GM11168 (cell line): ENCODE results near the gene FARS2.
"Not testable (repeated sequence)": the region's sequence is repeated elsewhere in the genome, so short reads cannot be mapped to it uniquely, and the experiment has no call there.

Experiments
- in situ Hi-C: fragments of 300-500 bp; cut with MboI; formaldehyde crosslinking; loops from one replicate; pipeline ENCODE4 v1.12.0; 2022; ENCODE audit warnings: low sequenced_read_pairs; ENCODE audit not compliant: unreplicated experiment

Gene FARS2

DNA sequence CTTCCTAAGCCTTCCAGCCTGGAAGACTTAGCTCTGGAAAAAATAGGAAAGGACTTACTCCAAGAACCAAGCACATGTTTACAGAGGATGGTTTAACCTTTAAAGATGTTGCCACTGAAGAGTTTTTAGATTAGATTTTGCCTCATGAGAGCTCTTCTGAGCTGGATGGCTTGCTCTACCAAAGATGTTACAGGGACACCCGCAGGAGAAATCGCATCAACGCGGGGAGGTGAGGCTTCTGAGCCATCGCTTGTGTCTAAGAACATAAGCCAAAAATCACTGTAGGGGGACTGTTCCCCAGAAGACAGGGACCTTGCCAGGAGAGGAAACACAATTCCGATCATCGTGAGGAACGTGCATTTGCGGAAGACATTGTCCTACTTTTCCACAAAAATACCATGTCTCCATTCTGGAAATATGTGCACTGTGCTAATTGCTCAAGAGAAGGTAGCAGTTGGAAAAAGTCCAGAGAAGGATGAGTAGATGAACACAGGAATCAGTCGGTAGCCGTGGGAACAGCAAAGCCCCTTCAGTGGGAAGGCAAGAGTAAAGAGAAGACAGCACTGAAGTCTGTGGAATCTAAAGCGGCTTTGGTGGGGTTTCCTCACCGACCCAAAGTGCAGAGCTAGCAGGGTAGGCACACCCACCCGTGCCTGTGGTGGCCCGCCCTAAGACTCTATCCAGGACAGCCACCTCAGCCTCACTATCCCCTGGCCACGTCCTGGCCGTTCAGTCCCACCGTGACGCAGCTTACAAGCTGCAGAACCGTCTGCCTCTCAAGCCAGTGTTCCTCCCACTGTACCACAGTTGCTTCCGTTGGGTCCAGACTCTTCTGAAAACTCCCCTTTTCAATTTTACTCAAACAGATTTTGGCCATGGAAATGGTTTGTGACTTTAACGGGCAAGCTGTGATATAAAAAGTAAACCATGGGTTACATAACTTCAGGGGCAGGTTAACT, 410.6 kb downstream of the FARS2 start:
- in situ Hi-C loops = no loop called here

DNA sequence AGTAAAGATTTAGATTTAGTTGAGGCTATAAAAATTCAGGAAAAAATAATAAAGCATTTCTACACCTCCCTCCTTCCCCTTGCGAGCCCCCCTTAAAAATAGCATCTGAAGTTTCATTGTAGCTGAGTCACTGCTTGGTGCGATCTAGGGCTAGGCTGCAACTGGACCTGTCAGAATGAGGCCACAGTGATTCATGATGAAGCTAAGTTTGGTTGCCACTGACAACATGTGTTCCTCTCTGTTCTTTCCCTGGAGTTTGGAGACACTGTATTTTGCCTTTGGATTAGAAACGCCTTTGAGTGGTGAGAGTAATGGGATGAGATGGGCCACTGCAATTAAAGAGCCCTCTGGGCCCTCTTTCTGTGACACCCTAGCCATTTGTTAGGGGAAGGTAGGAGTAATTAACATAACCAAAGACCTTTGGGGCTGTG, 411.3 kb downstream of the FARS2 start:
- in situ Hi-C loops = no loop called here

DNA sequence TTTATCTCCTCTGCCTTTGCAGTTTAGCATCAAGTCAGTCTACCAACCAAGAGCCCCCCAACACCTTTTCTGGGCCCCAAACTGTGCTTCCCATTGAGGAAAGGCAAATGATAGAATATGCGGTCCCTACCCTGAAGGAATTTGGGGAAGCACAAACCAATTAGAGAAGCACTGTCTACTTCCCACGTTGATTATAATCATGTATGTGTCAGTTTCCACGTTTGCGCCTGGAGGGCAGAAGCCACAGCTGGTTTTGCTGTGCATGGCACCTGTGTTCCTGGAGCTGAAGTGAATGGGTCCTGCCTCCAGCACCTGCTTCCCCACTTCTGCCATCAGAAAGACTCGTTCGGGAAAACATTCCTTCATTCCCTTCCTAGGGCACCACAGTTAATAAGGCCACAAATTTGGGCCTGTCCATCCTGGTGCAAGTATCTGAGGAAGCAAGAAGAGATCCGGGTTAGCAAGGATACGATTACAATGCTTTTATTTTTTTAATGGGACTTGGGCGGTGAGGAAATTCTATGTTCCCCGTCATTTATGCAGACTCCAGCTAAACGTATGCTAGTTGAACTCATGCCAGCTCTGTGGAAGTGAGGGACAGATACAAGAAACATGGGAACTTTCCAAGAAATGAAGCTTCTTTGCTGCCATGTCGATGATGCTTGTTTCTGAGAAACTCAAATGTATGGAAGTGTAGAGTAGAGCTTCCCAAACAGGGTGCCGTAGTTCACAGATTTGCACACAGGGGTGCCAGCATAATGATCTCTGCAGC, 411.9 kb downstream of the FARS2 start:
- in situ Hi-C loops = no loop called here

DNA sequence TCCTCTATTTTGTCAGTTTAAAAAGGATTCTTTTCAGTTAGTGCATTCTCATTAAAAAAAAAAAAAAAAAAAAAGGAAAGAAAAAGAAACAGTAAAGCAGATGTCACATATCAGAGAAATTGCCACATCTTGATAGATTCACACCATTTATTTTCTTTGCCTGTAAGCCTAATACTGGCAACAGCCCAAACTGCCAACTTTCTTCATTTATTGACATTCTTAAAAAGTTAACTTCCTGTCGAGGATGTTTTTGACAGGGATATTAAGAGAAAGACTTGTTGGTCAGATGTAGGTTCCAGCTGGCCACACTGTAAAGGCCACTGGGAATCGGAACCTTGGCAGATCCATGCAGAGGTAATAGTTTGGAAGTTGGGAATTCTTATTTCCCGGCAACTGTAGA, 412.8 kb downstream of the FARS2 start:
- in situ Hi-C loops = no loop called here

DNA sequence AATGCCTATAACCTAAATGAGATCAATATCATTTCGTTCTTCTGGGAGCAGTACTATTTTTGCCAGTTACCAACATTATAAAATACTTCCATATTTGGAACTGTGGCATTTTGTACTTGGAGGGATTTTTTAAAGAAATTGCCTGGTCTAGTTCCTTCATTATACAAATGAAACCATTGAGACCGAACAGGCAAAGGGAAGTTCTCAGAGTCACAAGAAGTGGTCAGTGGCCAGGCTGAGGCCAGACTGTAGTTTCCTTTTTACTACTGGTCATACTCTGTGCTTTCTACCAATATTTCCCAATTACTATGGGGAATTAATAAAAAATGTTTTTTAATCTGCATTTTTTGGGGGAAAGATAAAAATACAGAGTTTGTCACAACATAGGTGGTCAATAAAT, 413.4 kb downstream of the FARS2 start:
- in situ Hi-C loops = no loop called here

DNA sequence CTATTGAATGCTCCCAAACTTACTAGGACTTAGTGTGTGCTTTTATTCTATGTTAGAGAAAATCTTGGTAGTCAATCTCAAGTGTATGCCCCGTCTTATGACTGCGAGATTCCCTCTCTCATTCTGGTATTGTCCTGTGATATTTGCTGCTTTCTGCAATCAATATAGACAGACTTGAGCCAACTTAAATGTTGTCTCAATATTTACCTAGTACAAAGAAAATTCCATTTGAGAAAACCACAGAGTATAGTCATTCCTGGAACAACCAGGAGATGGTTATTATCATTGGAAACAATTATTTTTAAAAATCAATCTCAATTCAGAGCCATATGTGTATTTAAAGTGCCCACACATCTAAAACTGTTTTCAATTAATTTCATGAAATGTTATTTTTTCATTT, 415.4 kb downstream of the FARS2 start:
- in situ Hi-C loops = no loop called here

DNA sequence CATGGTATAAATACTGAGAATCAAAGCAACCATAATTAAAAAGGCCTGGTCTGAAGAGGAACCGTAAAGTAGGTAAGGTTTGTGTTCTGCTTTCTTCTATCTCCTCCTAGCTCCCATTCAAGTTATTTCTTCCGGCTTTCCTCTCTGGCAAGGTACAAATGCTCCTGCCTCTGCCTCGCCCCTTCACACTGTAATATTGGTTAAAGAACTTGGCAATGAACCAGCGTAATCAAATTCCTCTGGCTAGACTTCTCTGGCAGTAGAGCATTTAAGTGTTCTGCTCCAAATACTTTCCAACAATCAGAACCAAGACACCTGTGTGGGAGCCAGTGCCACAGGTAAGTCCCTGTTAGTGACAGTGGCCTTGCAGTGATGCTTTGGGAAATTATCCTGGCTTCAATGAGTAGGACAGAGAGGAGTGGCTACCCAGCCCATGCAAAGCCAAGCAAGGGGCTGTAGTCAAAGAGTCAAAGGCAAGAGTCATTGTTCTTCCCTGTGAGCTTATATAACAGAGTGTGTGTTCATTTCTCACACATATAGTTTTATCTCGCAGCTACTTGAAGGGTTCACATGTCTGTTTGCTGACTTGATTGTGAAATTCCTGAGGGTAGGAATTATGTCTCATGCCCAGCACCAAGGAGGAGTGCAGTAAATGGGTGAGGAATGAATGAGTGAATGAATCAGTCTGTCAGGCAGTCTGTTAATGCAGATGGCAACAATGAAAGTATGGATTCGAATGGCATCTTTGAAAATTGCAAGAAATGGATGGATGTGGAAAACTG, 416.1 kb downstream of the FARS2 start:
- in situ Hi-C loops = no loop called here

DNA sequence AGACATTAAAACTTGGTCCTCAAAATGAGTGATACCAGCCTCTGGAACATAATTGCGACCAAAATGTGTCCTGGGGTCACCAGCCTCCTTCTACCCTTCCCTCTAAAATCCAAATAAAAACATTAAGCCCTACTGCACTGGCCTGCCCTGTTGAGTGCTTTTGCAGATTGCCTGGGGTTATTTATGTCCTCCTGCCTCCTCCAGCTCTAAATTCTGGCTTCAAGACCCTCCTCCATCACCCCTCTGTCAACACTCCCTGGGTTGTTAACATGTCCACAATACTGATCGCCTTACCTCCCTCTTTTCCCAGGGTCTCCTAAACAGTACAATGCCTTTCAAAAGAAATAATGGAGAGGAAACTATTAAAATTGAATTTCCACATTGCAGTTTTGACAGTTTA, 418.0 kb downstream of the FARS2 start:
- in situ Hi-C loops = no loop called here

DNA sequence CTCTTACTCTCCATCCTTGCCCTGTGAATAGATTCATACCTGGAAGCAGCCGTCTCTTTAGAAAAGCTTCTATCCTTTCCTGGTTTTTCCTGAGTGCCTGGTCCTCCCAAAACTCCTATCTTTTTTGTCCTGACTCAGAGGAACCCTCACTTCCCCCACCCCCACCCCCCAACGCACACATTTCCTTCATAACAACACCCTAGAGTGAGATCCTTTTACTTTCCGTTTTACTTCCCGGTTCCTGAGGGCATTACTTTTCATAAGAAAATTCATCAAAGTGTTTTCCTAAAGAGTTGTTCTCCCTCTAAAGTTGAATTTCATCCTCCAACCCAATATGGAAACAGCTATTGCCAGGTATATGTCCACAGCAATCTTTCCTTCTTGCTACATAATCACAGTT, 418.4 kb downstream of the FARS2 start:
- in situ Hi-C loops = no loop called here

DNA sequence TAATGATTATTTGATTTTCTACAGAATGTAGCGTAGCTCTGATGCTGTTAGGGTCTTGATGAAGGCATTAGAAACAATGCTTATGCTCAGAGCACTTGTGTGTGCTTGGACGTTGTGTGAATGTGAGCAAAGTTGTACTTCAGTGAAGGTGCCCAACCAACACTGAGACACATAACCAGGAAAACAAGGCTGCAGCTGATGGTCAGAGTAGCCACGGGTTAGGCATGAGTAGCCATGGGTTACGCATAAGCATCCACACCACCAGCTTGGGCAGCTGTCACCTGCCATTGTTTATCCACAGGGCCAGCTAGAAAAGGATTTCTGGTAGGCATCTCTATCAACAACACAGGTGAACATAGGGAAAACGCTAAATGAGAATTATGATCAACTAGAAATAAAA, 418.8 kb downstream of the FARS2 start:
- in situ Hi-C loops = no loop called here

DNA sequence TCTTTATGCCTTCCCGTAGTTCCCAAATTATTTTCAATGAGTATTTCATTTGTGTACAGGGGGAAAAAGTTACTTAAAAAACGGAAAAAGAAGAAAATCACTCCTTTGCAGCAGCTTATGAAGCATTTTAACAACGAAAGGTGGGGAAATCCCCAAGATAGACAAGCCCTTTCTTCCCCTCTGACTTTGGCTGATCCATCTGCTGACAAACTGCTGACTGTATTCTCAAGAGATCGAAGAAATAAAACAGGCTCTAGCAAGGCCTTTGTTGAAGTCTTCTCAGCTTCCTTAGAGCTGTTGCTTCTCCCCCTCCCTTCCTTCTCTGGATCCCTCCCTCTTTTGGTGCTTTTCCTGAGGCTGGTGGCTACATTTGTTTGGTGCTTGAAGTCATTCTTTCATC, 420.2 kb downstream of the FARS2 start:
- in situ Hi-C loops = no loop called here

DNA sequence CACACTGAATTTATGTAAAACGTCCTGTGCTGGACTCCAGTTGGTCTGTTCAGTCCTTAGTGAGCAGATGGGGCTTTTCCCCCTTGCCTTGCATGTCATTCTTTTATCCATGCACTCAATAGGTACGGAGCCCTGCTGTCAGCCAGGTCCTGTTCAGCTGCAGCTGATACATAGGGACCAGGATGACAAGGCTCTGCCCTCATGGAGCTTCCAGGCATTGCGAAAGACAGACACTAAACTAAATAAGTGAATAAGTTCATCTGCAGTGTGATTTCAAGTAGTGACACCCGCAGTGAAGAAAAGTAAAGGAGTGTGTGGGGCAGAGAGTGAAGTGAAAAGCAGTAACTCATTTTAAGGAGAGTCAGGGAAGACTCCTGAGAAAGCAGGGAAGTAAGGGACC, 421.2 kb downstream of the FARS2 start:
- in situ Hi-C loops = no loop called here

DNA sequence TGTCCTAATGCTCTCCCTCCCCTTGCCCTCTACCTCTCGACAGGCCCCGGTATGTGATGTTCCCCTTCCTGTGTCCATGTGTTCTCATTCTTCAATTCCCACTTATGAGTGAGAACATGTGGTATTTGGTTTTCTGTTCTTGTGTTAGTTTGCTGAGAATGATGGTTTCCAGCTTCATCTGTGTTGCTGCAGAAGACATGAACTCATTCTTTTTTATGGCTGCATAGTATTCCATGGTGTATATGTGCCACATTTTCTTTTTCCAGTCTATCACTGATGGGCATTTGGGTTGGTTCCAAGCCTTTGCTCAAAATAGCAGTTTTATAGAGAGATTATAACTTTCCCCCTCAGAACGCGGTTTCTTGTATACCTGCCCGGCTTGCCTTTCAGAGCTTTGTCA, 422.4 kb downstream of the FARS2 start:
- in situ Hi-C loops = not testable (repeated sequence)

DNA sequence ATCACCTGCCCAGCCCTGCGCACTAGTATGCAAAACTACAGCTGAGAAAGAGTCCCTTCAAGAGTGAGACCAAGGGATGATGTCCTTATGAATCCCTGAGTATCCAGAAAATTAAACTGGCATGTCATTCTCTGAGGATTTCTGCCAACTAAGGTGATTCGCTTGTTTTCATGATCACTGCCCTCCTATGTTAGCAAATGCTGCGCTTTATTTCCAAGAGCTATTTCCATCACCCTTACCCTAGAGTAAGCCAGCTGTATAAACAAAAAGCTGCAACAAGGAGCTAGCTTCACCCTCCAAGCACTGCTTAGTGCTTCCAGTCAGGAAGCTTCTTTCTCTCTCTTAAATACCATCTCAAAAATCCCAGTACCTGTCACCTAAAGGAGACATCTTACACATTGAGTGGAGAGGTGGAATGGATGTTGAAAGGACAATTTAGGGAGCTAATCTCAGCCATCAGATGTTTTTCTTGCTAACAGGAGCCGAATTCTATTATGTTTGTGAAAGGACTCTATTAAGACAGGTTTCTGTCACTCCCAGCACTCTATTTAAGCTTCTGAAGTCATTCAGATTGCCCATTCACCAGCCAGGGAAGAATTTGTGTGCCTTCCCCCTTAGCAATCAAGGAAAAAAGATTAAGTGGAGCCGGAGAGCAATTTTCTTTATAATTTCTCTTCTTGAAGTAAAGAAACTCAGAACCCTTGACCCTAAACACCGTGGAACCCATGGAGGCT, 423.2 kb downstream of the FARS2 start:
- in situ Hi-C loops = no loop called here

DNA sequence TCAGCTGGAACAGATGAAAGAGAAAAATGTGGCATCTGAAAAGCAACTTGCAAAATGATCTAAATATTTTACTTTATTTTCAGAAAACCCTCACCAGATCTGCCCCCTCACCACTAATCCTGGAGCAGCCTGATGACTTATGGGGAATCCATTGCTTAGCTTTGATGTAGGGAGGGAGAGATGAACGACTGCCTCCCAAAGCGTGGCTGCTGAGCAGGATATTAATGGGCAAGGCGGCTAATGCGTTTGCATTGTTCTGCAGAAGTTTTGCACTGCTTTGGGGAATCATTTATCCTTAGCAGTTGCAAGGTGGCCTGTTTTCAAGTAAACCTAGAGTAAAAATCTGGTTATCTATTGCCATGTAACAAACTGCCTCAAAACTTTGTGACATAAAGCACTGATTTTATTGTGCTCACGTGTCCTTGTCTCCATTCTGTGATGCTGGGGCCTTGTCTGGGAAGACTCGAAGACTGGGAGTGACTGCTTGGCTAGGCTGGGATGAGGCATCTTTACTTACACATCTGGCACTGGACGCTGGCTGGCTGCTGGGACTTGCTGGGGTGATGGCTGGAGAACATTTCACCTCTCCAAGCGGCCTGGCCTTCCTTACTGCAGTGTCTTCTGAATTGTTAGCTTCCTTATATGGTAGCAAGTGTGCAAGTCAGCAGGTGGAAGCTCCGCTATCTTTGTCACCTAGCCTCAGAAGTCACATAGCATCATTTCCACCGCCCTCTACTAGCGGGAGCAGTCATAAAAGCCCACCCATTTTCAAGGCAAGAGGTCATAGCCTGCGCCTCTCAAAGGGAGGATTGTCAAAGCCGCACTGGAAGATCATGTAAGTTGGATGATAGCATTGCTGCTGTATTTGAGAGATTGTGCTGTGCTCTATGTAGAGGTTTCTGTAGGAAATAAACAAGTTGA, 432.2 kb downstream of the FARS2 start:
- in situ Hi-C loops = no loop called here

DNA sequence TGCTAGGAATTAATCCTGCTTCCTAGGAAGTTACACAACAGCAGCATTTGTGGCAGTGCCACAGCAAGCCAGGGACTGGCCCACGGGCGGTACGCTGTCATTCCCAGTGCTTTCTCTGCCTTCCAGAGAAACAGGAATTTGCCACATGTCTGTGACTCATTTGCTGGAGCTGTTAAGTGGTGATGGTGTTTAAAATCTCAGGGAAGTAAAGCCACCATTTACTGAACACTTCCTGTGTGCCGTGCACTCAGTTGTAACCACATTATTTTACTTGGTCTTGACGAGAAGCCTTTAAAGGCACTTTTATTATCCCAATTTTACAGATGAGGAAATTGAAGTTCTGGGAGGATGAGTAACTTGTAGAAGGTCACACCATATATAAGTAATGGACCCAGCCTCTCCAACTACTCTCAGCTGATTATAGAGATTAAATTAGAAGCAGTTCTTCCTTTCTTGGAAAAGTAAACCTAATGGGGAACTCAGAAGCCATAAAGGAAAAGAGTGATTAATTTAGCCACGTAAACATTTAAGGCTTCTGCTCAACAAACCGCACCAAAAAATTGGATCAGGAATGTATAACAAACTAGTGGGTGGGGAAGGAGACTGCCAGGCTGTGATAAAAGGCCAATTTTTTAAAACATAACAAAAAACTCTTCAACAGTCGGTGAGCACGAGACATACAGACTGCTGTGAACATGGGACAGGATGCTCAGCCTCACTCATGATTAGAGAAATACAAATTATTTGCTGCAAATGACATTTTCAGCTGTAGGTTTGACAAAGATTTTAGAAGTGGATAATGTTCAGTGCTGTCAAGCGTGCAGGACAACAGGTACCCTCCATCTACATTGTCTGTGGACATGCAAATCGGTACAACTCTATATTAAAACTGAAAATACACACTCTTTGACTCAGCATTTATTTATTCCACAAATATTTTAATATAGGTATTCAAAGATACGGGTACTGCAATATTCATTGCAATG, 434.2 kb downstream of the FARS2 start:
- in situ Hi-C loops = no loop called here

DNA sequence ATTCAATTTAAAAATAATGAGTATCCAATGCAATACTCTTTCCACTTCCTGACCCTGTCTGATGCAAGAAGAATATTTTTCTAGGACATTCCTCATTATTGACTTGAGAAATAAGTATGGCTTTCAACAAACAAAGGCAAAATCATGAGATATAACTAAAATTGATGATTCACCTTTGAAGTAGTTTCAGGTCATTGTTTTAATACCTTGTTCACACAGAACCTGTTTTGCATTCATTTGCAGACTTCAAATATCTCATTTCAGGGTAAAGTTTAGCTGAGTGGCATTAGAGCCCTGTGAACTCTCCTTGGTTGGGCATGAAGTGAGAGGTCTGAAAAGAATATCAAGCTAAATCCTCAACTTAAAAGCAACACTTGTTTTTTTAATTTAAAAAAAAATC, 436.2 kb downstream of the FARS2 start:
- in situ Hi-C loops = no loop called here

DNA sequence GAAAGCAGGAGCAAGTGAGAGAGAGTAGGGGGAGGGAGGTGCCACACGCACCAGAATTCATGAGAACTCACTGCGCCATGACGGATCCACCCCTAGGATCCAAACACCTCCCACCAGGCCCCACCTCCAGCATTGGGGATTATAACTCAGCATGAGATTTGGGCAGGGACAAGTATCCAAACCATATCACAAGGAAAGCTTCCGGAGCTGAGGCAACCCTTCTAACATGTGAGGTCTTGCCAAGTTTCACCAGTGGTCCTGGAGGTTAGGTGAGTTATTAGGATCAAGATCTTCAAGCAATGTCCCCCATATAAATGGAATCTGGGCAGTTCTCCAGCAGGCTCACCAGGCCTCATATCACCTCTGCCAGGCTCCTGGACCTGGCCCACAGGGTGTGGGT, 437.0 kb downstream of the FARS2 start:
- in situ Hi-C loops = no loop called here
